Type B pancreatic cell (in vitro differentiated cells): ENCODE data around the gene DOCK10. TPM values are rescaled to one million over a fixed set of nuclear protein-coding genes. Genes with fewer than 3 reads are reported as not detected.

Experiments
- DNase-seq: peaks from one replicate; pipeline ENCODE4 v3.0.0; 2021; ENCODE audit warnings: mixed read lengths; ENCODE audit not compliant: unreplicated experiment; ENCODE audit errors: extremely low spot score
- H3K27ac Mint-ChIP-seq: 2 replicates; pipeline ENCODE4 v1.8.0; 2021; ENCODE audit warnings: mild to moderate bottlenecking, mixed read lengths
- H3K27me3 Mint-ChIP-seq: 2 replicates; pipeline ENCODE4 v1.8.0; 2021; ENCODE audit warnings: mixed read lengths
- H3K36me3 Mint-ChIP-seq: 2 replicates; pipeline ENCODE4 v1.8.0; 2021; ENCODE audit warnings: mixed read lengths
- H3K4me1 Mint-ChIP-seq: one replicate; pipeline ENCODE4 v1.8.0; 2021; ENCODE audit warnings: mixed read lengths; ENCODE audit not compliant: unreplicated experiment
- H3K4me3 Mint-ChIP-seq: 2 replicates; pipeline ENCODE4 v1.8.0; 2021; ENCODE audit warnings: mild to moderate bottlenecking, mixed read lengths
- H3K9me3 Mint-ChIP-seq: 2 replicates; pipeline ENCODE4 v1.8.0; 2021; ENCODE audit warnings: mixed read lengths
- CTCF ChIP-seq: fragments of 200-600 bp; sonication (generic); conservative IDR thresholded peaks from 2 replicates; pipeline ENCODE4 v1.5.0; 2021; ENCODE audit warnings: antibody characterized with exemption, mild to moderate bottlenecking
- total RNA-seq: library from RNA; stranded (reverse); gene quantifications from 2 replicates; pipeline ENCODE4 v1.2.1, GENCODE V29; 2021; ENCODE audit warnings: low replicate concordance

DOCK10 gene
- total RNA-seq, 1 donor from 2014 or later = 3.5 TPM

GRCh38 chr2:224847961-224848850 is 194.1 kb downstream of the DOCK10 start:
- Mint-ChIP-seq H3K27ac (no peak overlapping the region), H3K4me1 (no peaks in the 10 kb centered on the region), H3K9me3 (no peaks in the 10 kb centered on the region), H3K36me3 (no peaks in the 10 kb centered on the region), H3K4me3 (no peak overlapping the region), H3K27me3 (no peaks in the 10 kb centered on the region)
- TF ChIP-seq CTCF = no peak
- no peak for DNase-seq

GRCh38 chr2:224847381-224847780 is 194.9 kb downstream of the DOCK10 start:
- no peak overlapping the region for H3K27ac Mint-ChIP-seq
- H3K9me3 Mint-ChIP-seq = no peaks in the 10 kb centered on the region
- no peaks in the 10 kb centered on the region for H3K36me3 Mint-ChIP-seq
- no peaks in the 10 kb centered on the region for H3K27me3 Mint-ChIP-seq
- no peak overlapping the region for H3K4me3 Mint-ChIP-seq
- no peaks in the 10 kb centered on the region for H3K4me1 Mint-ChIP-seq
- TF ChIP-seq CTCF = no peak
- no peak for DNase-seq

- DNase-seq = no peak
- H3K9me3 Mint-ChIP-seq = no peaks in the 10 kb centered on the region
- no peak for TF ChIP-seq CTCF
- H3K4me1 Mint-ChIP-seq = no peaks in the 10 kb centered on the region
- no peak overlapping the region for H3K4me3 Mint-ChIP-seq
- H3K36me3 Mint-ChIP-seq = no peaks in the 10 kb centered on the region
- H3K27me3 Mint-ChIP-seq = no peaks in the 10 kb centered on the region
- no peak overlapping the region for H3K27ac Mint-ChIP-seq
These were observed 195.6 kb downstream of the DOCK10 start for GRCh38 chr2:224846686-224847085.

GRCh38 chr2:224846161-224846560 is 196.1 kb downstream of the DOCK10 start:
- H3K27me3 Mint-ChIP-seq = no peaks in the 10 kb centered on the region
- no peak overlapping the region for H3K27ac Mint-ChIP-seq
- no peaks in the 10 kb centered on the region for H3K4me1 Mint-ChIP-seq
- DNase-seq = no peak
- H3K36me3 Mint-ChIP-seq = no peaks in the 10 kb centered on the region
- H3K4me3 Mint-ChIP-seq = no peak overlapping the region
- no peaks in the 10 kb centered on the region for H3K9me3 Mint-ChIP-seq
- no peak for TF ChIP-seq CTCF

GRCh38 chr2:224843141-224843540 is 199.1 kb downstream of the DOCK10 start:
- H3K27me3 Mint-ChIP-seq = no peaks in the 10 kb centered on the region
- no peak overlapping the region for H3K27ac Mint-ChIP-seq
- H3K9me3 Mint-ChIP-seq = no peaks in the 10 kb centered on the region
- H3K4me3 Mint-ChIP-seq = no peak overlapping the region
- DNase-seq = no peak
- no peak for TF ChIP-seq CTCF
- H3K4me1 Mint-ChIP-seq = no peaks in the 10 kb centered on the region
- H3K36me3 Mint-ChIP-seq = peaks cover 4% of the 10 kb centered on the region
